Measurements from ENCODE around the gene KCNAB2.
"Not testable (repeated sequence)": the region's sequence is repeated elsewhere in the genome, so short reads cannot be mapped to it uniquely, and the experiment has no call there.

KCNAB2 gene

DNA sequence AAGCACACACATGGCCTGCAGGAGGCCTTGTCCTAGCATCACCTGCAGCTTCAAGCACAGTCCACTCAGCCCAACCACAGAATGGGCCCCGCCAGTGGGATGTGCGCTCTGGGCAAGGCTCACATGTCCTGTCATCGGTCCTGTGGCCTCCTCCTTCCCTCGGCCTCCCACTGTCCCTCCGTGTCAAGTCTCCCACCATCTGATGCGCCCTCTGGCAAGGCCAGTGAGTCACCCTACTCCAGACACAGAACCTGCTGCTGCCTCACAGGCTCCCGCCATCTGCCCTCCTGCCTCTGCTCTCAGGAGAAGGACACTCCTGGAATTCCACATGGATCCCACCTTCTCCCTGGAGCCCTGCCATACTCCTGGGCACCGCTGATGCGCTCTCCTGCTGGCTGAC is 14.2 kb downstream of the KCNAB2 start:
- DNase-seq = no peak

DNA sequence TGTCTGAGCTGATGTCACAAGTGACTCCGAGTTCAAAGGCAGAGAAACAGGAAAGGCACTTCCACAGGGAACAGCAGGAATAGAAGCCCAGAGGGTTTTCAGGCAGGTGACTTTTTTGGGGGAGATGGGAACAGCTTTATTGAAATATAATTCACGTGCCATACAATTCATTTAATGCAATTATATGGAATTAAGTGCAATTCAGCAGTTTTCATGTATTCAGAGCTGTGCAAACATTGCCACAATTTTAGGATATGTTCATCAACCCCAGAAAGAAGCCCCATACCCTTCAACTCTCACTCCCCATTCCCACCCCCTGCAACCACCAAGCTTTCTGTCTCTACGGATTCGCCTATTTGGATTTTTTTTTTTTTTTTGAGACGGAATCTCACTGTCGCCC is 17.0 kb downstream of the KCNAB2 start:
- DNase-seq = no peak

DNA sequence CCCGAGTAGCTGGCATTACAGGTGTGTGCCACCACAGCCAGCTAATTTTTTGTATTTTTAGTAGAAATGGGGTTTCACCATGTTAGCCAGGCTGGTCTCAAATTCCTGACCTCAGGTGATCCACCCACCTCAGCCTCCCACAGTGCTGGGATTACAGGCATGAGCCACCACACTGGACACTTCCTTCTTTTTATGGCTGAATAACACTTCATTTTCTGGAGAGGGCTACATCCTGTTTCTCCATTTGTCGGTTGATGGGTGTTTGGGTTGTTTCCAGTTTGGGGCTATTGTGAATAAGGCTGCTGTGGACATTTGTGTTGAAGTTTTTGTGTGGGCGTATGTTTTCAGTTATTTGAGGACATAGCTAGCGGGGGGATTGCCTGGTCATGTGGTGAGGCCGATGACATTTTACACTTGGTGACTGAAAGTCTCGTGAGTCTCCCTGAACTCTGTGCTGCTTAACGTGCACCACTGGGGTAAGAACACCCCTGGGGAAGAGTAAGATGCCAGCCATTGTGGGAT is 17.9 kb downstream of the KCNAB2 start:
- DNase-seq = not testable (repeated sequence)

DNA sequence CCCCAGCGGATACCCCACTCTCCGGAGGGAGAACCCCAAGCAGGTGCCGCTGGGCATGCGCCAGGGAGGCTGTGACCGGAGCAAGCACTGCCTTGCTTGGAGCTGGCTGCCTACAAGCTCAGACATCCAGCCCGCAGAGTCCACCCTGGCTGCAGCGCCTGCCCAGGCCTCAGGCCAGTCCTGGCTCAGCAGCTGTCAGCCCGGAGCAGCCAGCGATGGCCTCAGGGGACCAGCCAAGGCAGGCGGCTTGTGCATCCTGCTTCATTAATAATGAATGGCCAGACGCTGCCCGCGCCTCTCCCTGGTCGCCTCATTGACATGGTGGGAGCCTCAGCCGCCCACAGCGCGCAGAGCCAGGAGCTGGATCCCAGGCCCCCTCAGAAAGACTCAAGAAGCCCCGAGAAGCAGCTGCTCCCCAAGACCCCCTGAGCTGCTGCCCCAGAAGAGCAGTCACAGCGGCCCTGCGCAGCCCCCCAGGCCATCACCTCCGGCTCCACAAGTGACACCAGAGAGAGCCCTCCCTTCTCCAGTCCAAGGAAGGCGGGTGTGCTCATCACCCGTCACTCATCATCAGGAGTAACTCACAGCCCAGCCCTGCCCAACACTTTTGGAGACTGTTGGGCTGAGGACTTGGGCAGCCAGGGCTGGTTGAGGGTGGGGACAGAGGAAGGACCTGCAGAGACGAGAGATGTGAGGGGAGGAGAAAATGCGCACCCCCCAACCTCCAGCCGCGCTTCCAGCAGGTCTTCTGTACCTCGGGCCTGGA is 19.6 kb downstream of the KCNAB2 start:
- DNase-seq = no peak

DNA sequence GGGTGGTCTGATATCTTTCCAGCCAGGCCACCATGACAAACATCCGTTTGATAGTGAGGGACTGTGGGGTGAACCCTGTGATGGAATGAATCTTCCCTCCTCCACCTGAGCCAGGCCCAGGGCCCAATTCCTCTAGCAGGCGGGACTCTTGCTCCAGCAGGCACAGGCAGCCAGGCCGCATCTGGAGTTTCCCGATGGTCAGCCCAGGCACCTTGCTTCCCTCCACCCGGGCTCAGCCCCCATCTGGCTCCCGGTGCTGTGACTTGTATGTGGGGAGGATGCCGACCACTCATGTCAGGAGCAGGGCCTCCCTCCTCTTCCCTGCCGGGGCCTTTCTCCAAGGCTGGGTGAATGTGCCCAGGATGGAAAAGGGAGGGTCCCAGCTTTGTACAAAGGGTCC is 21.0 kb downstream of the KCNAB2 start:
- no peak for DNase-seq

DNA sequence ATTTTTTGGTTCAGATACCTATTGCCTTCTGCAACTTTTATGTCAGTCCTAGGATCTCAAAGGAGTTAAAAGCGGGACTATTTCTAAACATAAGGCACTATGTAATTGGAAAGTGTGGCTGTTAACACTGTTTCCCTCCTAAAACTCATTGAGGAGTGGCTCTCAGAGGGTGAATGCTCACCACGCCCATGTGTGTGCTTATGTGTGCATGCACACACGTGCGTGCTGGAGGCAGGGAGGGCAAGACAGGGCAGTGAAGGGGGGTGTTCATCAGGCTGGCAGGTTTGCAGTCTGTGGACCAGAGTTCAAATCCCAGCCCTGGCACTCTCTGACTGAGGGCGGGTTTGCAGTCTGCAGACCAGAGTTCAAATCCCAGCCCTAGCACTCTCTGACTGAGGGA is 22.4 kb downstream of the KCNAB2 start:
- DNase-seq = no peak

DNA sequence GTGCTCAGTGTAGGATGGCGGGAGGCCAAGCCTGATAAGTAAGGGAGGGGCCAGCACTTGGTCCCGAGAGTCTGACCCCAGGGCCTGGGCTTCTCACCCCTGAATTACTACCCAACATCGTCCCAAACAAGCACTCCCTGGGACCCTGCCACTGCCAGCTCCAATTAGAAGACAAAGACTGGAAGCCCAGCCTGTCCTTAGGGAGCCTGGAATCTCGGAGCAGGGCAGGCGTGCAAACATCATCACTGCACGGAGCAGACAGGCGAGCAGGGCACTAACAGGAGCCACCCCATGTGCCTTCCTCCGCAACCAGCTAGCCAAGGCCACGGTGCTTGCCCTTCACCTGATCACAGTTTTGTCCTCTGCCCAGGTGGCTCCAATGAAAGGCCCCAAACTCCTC is 23.2 kb downstream of the KCNAB2 start:
- no peak for DNase-seq

DNA sequence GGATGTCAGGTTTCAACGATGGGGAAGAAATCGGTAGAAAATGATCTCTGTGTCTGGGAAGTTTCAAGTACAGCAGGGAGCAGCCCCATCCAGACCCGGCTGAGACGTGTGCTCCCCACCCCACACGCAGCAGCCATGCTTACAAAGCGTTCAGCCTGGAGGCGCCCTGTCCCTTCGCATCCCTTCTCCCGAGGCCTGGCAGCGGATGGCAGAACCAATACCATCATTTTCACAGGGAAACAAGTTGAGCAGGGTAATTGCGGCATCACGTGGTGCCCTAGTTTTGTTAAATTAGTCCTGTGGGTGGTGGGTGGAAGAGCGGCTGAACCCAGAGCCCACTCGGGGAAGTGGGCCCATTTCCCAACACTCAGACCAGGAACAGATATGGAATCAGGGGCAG is 23.9 kb downstream of the KCNAB2 start:
- no peak for DNase-seq

DNA sequence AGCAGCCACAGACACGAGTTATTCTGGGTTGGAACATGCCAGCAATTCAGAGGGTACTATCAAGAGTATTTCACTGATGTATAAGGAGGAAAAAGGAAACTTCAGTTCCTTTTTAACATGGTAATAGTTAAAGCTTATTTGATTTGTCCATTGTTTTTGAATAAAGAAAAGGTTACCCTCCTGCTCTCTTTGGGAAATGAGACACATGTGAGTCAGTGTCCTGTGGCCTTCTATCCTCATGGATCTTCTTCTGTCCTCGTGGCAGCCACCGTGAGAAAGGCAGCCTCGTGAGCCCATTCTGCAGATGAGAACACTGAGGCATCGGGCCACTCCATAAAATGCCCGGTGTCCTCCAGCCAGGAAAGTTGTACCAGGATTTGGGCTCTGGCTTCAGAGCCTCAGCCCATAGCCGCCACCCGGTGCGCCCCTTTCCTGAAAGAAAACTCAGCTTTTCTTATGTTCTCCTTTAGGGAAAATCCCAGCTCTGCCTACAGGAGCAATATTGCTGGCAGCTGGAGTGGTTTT is 24.8 kb downstream of the KCNAB2 start:
- no peak for DNase-seq

DNA sequence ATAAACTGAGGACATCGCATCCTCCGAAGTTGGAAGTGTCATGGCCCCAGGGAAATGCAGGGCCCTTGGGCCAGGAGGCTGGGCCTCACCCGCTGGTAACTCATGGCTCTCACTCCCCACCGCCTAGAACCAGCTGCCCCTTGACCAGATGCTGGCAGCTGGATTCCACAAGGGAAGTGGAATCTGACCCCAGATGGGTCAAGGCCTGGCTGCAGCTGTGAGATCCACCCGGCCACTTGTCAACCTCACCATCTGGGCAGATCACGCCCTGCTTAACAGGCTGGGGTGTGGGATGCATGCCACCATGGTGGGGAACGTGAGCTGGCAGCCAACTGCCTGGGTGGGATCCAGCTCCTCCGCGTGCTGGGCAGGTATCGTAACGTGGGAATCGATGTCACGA is 25.5 kb downstream of the KCNAB2 start:
- DNase-seq = no peak

DNA sequence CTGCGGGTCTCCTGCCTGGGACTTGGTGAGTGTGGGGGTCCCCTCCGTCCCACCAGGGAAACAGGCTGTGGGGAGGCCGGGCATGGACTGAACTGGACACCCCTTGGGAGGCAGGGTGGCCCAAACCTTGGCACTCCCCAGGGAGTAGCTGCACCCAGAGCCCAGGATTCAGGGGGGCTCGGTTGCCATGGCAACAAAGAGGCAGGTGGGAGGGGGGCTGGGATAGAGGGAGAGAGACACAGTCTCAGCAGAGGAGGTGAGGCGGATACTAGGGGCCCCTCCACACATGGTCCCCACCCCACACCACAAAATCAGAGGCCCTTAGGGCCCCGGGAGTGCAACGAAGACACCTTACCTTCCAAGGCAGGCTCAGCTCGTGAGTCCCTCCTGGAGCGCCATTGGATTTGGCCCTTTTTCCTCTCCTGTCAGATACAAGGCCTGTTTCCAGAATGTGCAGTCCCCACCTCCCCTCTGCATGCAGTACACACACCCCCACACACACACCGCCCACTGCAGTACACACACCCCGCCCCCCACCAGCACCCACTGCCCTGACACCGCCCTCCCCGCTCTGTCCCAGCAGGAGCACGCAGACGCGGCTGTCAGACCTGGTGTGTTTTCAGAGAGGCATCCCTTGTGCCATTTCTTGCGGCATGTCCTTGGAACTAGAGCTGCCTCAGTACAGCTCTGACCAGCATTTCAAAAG is 27.2 kb downstream of the KCNAB2 start:
- no peak for DNase-seq

DNA sequence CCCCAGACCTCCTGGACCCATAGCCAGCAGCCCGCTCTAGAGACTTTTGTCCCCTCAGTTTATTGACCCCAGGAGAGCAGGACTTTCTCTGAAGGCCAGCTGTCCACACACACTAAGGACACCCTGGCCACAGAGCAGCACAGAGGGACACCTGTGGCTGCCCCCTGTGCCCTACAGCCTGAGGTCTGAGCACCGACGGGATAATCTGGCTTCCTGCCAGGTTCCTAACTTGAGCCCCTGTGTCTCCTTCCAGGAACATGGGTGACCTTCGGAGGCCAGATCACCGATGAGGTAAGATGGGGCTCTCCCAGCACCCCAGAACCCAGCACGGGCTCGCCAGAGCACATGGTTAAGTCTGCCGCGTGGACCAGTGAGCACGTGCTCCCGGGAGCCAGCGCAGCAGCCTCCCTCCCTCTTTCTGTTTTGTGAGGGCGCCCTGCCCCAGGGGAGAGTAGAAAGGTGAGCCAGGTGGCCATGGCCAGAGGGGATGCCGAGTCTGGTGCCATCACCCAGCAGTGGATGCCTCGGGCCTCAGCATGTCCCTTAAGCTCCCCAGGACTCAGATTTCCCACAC is 27.9 kb downstream of the KCNAB2 start:
- no peak for DNase-seq

DNA sequence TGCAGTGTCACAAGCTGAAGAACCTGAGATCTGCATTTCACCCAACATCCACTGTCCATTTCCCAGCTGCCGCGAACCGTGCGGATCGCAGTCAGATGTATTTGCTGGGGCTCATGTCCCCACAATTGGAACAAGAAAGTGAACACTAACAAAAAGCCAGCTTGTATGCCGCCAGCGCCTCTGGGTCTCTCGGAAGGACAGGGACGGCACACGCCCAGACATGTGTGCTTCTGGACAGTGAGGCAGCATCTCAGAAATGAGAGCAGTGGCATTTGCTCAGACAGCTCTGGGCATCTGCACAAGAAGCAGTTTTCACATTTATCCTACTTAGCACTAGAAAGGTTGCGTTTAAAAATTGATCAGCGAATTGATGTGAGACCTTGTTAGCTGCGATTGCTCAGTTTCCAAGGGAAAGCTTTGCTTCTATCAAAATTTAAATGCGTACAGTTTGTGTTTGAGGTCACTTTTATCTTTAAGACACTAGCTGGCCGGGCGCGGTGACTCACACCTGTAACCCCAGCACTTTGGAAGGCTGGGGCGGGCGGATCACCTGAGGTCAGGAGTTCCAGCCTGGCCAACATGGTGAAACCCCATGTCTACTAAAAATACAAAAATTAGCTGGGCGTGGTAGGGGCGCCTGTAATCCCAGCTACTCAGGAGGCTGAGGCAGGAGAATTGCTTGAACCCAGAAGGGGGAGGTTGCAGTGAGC is 28.7 kb downstream of the KCNAB2 start:
- DNase-seq = no peak

DNA sequence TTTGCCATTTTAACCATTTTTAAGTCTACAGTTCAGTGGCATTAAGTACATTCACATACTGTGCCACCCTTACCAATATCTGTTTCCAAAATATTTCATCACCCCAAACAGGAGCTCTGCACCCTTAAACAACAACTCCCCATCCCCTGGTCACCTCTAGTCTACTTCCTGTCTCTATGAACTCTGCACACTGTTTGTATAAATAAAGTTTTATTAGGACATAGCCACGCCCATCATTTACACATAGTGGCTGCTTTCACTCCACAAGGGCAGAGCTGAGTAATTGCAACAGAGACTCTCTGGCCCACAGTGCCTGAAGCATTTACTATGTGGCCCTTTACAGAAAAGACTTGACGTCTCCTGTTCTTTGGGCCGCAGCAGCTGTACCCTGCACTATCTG is 30.1 kb downstream of the KCNAB2 start:
- no peak for DNase-seq

DNA sequence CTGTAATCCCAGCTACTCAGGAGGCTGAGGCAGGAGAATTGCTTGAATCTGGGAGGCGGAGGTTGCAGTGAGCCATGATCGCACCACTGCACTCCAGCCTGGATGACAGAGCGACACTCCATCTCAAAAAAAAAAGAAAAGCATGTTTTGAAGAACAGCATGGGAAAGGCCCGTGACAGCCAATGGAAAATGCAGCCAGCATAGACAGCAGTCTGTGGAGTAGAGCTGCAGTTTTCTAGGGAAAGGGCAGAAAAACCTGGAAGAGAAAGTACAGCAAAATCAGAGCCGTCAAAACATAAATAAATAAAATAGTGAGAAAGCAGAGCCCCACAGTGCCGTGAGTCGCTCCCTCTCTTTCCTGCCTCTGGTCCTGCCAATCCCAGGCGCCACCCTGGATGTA is 31.4 kb downstream of the KCNAB2 start:
- DNase-seq = not testable (repeated sequence)

DNA sequence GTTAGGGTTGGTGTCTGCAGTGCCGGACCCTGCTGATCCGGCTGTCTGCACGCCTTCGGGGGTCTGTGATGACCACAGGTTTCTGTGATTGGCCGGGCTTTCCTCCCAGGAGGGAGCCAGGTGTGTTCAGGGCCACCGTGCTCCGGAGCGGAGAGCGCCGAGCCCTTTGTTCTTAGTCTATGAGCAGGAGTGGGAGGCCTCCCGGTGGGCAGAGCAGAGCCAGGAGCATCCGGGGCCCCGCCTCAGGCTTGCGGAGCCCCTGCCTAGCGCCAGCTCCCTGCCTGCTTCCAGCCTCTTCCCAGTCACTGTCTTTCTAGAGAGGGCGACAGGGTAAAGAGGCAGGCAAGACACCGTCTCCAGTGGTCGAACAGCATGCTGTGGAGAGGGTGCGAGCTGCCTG is 31.8 kb downstream of the KCNAB2 start:
- no peak for DNase-seq

DNA sequence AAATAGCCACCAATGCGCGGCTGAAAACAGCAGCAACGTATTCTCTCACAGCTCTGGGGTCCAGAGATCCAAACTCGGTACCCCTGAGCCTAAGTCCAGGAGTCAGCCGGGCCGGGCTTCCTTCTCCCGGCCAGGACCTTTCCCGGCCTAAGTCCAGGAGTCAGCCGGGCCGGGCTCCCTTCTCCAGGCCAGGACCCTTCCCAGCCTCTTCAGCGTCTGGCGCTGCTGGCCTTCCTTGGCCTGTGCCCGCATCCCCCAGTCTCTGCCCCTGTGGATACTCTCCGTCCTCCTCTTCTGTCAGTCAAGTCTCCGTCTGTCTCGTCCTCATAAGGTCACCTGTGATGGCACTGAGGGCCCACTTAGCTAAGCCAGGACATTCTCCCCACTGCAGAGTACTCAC is 32.2 kb downstream of the KCNAB2 start:
- no peak for DNase-seq

DNA sequence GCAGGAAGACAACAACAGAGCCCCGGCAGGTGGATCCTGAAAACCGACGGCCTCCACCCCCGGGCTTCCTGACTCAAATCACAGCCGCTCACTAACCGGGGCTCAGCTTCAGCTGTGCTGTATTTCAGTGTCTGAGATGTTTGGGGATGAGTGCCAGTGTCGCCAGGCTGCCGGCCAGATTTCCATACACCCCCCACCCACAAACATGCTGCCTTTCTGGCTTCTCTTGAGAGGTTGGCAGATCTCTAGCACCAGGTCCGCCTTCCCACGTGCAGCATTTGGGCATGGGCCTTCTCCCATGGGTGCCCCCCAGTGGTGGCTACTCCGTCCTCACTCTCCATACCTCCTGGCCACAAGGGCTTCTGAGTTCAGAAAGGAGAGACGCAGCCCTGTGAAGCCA is 34.8 kb downstream of the KCNAB2 start:
- no peak for DNase-seq

DNA sequence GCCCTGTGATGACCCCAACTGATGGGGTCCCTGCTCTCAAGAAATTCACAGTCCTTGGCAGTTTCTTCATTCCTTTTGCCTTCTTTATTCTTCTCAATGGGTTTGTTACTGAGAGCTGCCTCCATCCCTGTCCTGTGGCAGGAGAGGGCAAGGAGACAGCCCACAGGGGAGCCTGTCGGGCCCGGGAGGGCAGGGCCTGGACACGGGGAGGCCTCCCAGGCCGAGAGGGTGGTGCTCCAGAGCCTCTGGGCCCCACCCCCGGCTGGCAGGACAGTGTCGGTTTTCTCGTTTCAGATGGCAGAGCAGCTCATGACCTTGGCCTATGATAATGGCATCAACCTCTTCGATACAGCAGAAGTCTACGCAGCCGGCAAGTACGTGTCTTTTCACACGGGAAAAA is 36.2 kb downstream of the KCNAB2 start:
- DNase-seq = no peak

DNA sequence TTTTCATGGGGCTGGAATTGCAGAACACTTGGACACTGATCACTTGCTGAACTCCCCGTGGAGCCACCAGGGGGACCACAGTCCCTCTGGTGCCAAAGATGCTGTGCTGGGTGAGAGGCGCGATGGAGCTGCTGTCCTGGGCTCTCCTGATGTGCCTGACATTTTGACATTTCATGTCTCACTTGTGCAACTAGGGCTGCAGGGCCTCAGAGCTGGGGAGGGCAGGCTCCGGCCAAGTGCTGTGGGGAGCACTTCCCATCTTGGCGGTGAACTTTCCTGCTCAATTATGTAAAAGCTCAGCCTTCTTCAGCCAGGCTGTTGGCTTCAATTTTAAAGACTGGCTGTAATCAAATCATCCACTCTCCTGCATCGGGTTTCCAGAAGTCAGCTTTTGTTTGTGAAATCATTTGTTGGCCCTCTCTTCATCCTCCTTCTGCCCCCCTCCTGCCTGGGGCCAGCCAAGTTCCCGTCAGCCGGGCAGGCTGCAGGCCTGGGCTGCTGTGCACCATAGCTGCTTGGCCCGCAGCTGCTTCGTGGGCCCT is 36.8 kb downstream of the KCNAB2 start:
- no peak for DNase-seq

DNA sequence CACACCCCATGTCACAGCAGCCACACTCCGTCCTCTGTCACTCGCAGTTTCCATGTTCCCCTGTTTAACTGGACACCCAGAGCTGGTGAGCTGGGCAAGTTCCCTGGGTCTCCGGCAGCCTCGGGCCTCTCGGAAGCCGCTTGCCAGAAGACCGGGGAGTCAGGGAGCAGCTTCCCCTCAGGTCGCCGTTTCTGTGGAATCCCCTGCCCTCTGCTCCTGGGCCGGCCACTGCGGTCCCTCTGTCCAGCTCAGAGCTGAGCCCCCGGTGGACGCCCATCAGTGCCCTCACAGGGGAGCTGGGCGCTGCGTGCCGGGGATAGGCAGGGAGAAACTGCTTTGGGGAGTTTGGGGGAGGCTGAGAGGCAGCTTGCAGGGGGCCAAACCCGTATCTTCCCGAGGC is 37.7 kb downstream of the KCNAB2 start:
- no peak for DNase-seq

DNA sequence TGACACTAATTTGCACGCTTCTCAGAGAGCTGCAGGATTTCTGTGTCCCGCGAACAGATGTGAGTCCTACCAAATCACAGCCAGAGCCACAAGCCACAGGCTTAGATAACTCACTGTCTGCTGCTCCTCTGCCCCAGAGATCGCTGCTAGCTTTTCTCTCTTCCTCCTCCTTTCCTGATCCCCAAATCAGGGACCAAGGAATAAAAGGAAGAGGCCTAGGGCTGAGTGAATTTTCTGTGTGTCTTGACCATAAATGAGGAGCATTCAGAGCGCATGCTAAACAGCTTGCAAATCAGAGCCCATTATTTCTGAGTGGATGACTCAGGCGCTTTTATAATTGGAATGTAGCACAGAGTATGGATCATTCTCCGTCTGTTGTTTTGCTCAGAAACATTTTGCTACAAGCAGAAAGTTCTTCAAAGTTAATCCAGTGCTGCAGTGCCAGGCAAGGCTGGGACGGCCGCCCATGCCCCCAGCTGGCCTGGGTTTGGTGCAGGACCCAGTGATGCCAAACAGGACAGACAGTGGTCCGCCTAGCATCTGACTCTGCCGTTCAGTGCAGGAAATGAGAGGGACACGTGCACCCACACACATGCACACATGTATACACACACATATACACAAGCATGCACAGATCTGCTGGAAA is 38.2 kb downstream of the KCNAB2 start:
- no peak for DNase-seq

Data from activated naive CD4-positive, alpha-beta T cell (primary cell).